GM12878 (cell line): Measurements from ENCODE around the gene EML1. TPM values are rescaled to one million over a fixed set of nuclear protein-coding genes. Genes with fewer than 3 reads are reported as not detected.

Experiments used
- ATAC-seq: fragments of 200-7000 bp; cut with Tn5 transposase; 3 replicates; pipeline ENCODE4 v1.9.1; 2020; ENCODE audit warnings: mild to moderate bottlenecking, moderate library complexity
- BruUV-seq: library from RNA; stranded (reverse); fragments of 400-500 nt; replicated peaks from 2 replicates; lab custom pipeline; 2021; lab: Mats Ljungman, UMichigan
- CTCF ChIA-PET: fragments of 300-600 bp; sonication (Branson Sonifier 250); formaldehyde crosslinking; extraction: SDS; loops from one replicate; lab custom pipeline; 2021; ENCODE audit warnings: inconsistent platforms; lab: Yijun Ruan, JAX
- POLR2A ChIA-PET: fragments of 350-600 bp; formaldehyde crosslinking; extraction: SDS; loops from one replicate; lab custom pipeline; 2021; ENCODE audit warnings: inconsistent platforms; lab: Charles Lee
- RAD21 ChIA-PET: fragments of 300-600 bp; sonication (Branson Sonifier 250); formaldehyde crosslinking; loops from one replicate; lab custom pipeline; 2023; ENCODE audit warnings: antibody characterized with exemption; ENCODE audit not compliant: unreplicated experiment; lab: Charles Lee
- SMC1A ChIA-PET: fragments of 300-600 bp; sonication (Branson Sonifier 250); formaldehyde crosslinking; loops from one replicate; lab custom pipeline; 2023; ENCODE audit not compliant: unreplicated experiment, uncharacterized antibody; lab: Charles Lee
- DNase-seq: peaks from one replicate; pipeline ENCODE4 v3.0.0-alpha.2; 2011; ENCODE audit warnings: low read depth, low spot score
- FAIRE-seq: peaks from 3 replicates; lab custom pipeline; 2011; peaks lifted over from hg19 to GRCh38; lab: Jason Lieb, UNC
- H2AFZ ChIP-seq: 2 replicates; pipeline ENCODE4 v1.6.0; 2011; ENCODE audit warnings: low read depth, low read length, control low read depth; ENCODE audit not compliant: control insufficient read depth
- H3K27ac ChIP-seq: 2 replicates; pipeline ENCODE4 v1.5.1; 2011; ENCODE audit warnings: control low read depth; ENCODE audit not compliant: control insufficient read depth, insufficient read depth
- H3K27me3 ChIP-seq, 2 experiments: replicated peaks in 1 of 2; 2 replicates each; pipeline versions ENCODE4 v1.6.0 to v1.6.1; 2011; ENCODE audit warnings: low read length in 1 of 2; ENCODE audit not compliant: control insufficient read depth in 2 of 2, insufficient read depth in 2 of 2
- H3K36me3 ChIP-seq, 2 experiments: 2 replicates each; pipeline ENCODE4 v1.5.1; 2011; ENCODE audit warnings: low read length in 1 of 2; ENCODE audit not compliant: control insufficient read depth in 2 of 2, insufficient read depth in 2 of 2
- H3K4me1 ChIP-seq: 2 replicates; pipeline ENCODE4 v1.6.1; 2011; ENCODE audit warnings: mild to moderate bottlenecking, low read length, moderate library complexity, mixed read lengths; ENCODE audit not compliant: control insufficient read depth, insufficient read depth
- H3K4me2 ChIP-seq: 2 replicates; pipeline ENCODE4 v1.6.0; 2011; ENCODE audit warnings: control low read depth; ENCODE audit not compliant: control insufficient read depth, insufficient read depth
- H3K4me3 ChIP-seq: fragments of 200-600 bp; sonication (generic); 2 replicates; pipeline ENCODE4 v1.5.1; 2016
- H3K79me2 ChIP-seq: 2 replicates; pipeline ENCODE4 v1.6.0; 2011; ENCODE audit warnings: low read length; ENCODE audit not compliant: control insufficient read depth, insufficient read depth
- H3K9ac ChIP-seq: 2 replicates; pipeline ENCODE4 v1.8.0; 2011; ENCODE audit warnings: low read length, control low read depth, mixed read lengths; ENCODE audit not compliant: control insufficient read depth, insufficient read depth
- H3K9me3 ChIP-seq: replicated peaks from 3 replicates; pipeline ENCODE4 v1.5.1; 2011; ENCODE audit warnings: mild to moderate bottlenecking, low read length; ENCODE audit not compliant: control insufficient read depth, insufficient read depth
- H4K20me1 ChIP-seq: 2 replicates; pipeline ENCODE4 v1.6.0; 2011; ENCODE audit not compliant: control insufficient read depth, insufficient read depth
- BACH1 ChIP-seq: fragments of 450-650 bp; IDR thresholded peaks from 2 replicates; pipeline ENCODE4 v1.6.1; 2017; ENCODE audit warnings: mild to moderate bottlenecking, borderline replicate concordance
- CHD4 ChIP-seq: fragments of 200-600 bp; sonication (generic); IDR thresholded peaks from 2 replicates; pipeline ENCODE4 v1.6.1; 2016; ENCODE audit warnings: mild to moderate bottlenecking
- CREM ChIP-seq: IDR thresholded peaks from 2 replicates; pipeline ENCODE4 v1.6.1; 2014; ENCODE audit warnings: antibody characterized with exemption, low read depth
- EED ChIP-seq: sonication (generic); IDR thresholded peaks from 2 replicates; pipeline ENCODE4 v1.6.1; 2016; ENCODE audit warnings: antibody characterized with exemption, low read depth
- ESRRA ChIP-seq: IDR thresholded peaks from 2 replicates; pipeline ENCODE4 v1.6.1; 2012; ENCODE audit warnings: mild to moderate bottlenecking, low read length, improper control_type of control experiment
- ETV6 ChIP-seq, 2 experiments: fragments of 450-650 bp in 1 of 2; IDR thresholded peaks in 1 of 2; conservative IDR thresholded peaks in 1 of 2; 2 replicates each; pipeline ENCODE4 v1.6.1; 2014; ENCODE audit warnings: antibody characterized with exemption in 1 of 2, borderline replicate concordance in 1 of 2, low read depth in 1 of 2, mild to moderate bottlenecking in 1 of 2, moderate library complexity in 1 of 2
- KLF5 ChIP-seq: fragments of 450-650 bp; IDR thresholded peaks from 2 replicates; pipeline ENCODE4 v1.6.1; 2014; ENCODE audit warnings: mild to moderate bottlenecking; ENCODE audit not compliant: partially characterized antibody
- MEF2B ChIP-seq: fragments of 450-650 bp; IDR thresholded peaks from 2 replicates; pipeline ENCODE4 v1.6.1; 2018; ENCODE audit warnings: mild to moderate bottlenecking, moderate library complexity; ENCODE audit not compliant: partially characterized antibody, poor library complexity, severe bottlenecking
- NFXL1 ChIP-seq: fragments of 450-650 bp; IDR thresholded peaks from 2 replicates; pipeline ENCODE4 v1.6.1; 2017; ENCODE audit warnings: antibody characterized with exemption, mild to moderate bottlenecking, borderline replicate concordance
- POLR2AphosphoS5 ChIP-seq: IDR thresholded peaks from 2 replicates; pipeline ENCODE4 v1.6.1; 2011; ENCODE audit warnings: mild to moderate bottlenecking, low read length, inconsistent platforms
- RUNX3 ChIP-seq: IDR thresholded peaks from 2 replicates; pipeline ENCODE4 v1.6.1; 2012; ENCODE audit warnings: low read length, inconsistent platforms
- SMARCA5 ChIP-seq: fragments of 450-650 bp; IDR thresholded peaks from 2 replicates; pipeline ENCODE4 v1.6.1; 2017; ENCODE audit warnings: mild to moderate bottlenecking
- WGBS: methylation state at CpG from one replicate; pipeline ENCODE4 v1.1.6; 2016; ENCODE audit warnings: low lambda C conversion rate; ENCODE audit not compliant: insufficient replicate concordance, insufficient coverage; ENCODE audit errors: missing lambda C conversion rate; 5-methylcytosine and 5-hydroxymethylcytosine counted together
- in situ Hi-C: fragments of 300-500 bp; cut with MboI; formaldehyde crosslinking; loops from 9 replicates; pipeline ENCODE4 v1.14.3; 2018; ENCODE audit warnings: mixed read lengths
- intact Hi-C: fragments of 100-400 bp; cut with micrococcal nuclease; formaldehyde crosslinking; loops from one replicate; pipeline ENCODE4 v1.14.2; 2022; ENCODE audit not compliant: unreplicated experiment
- polyA plus RNA-seq, 11 experiments: library from polyadenylated mRNA; depleted of rRNA in 4 of 11; unstranded in 6 of 11; stranded (reverse) in 5 of 11; fragments of >200 nt; fragmentation: Nextera tagmentation in 4 of 11; fragmentation: Illumina TruSeq in 1 of 11; extraction: Ambion mirVana in 4 of 11; extraction: Trizol in 1 of 11; gene quantifications; 1 replicate in 1 of 11; 2 replicates in 10 of 11; pipeline versions ENCODE4 v1.2.1 to v1.2.3, GENCODE V29; 2011 to 2016; ENCODE audit warnings: inconsistent platforms in 2 of 11, missing spikeins in 2 of 11, low read depth in 1 of 11
- total RNA-seq, 4 experiments: library from RNA; depleted of rRNA in 3 of 4; stranded (reverse); fragments of >200 nt in 3 of 4; fragmentation: Illumina TruSeq in 1 of 4; extraction: Trizol in 1 of 4; gene quantifications; 2 replicates each; pipeline versions ENCODE4 v1.2.1 to v1.2.3, GENCODE V29; 2013 to 2021
- TF ChIP-seq, protein P1 (sequence below): IDR thresholded peaks from 2 replicates; pipeline ENCODE4 v1.6.1; 2011; ENCODE audit warnings: low read depth, low read length, improper control_type of control experiment, borderline replicate concordance

Gene EML1
- total and polyA plus RNA-seq, 10 of the 15 experiments (the other 5 are each of a cell fraction or from before 2014, with no cell fraction given) = 0.05 to 3.4 (median 0.11) TPM; not detected in 3

DNA sequence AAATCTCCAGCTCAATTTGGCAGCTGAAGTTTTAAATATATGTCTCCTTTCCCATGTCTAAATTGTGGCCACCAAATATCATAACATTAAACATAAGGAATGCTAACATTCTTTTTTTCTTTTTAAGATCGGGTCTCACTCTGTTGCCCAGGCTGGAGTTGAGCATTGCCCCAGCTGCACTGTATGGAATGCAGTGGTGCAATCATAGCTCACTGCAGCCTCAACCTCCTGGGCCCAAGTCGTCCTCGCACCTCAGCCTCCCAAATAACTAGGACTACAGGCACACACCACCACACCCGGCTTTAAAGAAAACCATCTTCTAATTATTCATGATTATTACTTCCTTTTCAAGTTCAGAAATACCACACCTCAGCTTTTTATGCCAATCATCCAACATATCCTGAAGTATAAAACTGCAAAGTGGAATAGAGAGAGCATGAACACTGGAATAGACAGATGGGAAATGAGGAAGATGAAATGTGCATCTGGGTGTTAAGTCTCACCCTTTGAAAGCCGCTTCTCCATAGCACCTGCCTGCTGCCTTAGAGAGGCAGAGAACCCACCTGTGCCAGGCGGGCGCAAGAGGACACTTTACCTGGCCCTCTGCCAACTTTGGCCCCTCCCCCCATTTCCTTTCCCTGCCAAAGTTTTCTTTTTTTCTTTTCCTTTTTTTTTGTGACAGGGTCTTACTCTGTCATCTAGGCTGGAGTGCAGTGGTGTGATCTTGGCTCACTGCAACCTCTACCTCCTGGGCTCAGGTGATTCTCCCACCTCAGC, 2.8 kb upstream of the EML1 start:
- ChIA-PET RAD21 (interaction anchor here (1.6 kb wide), 1 partner anchor 16 kb away, joined by 4 read pairs; no protein-coding TSS in a partner anchor), CTCF (interaction anchor here (1.5 kb wide), 1 partner anchor 106 kb away, joined by 5 read pairs; the partner anchor contains the start of gene CYP46A1), POLR2A (no interaction called here), SMC1A (interaction anchor here (0.7 to 1.1 kb wide), 2 partner anchors 9 to 329 kb away, joined by 3 read pairs; no protein-coding TSS in a partner anchor)
- Histone ChIP-seq H3K4me2 (no peak overlapping the region), H2AFZ (no peak overlapping the region), H3K4me3 (no peak overlapping the region), H3K9ac (no peak overlapping the region), H4K20me1 (no peaks in the 10 kb centered on the region), H3K79me2 (no peaks in the 10 kb centered on the region), H3K27me3 (peaks cover 0 to 19% of the 10 kb centered on the region in 2 experiments; a peak in 2 of 4 replicates), H3K27ac (no peak overlapping the region), H3K9me3 (no peaks in the 10 kb centered on the region), H3K4me1 (no peaks in the 10 kb centered on the region; the same call in 1 of the 2 replicates), H3K36me3 (no peaks in the 10 kb centered on the region)
- WGBS = 66% methylated on average over 7 of the region's 7 CpGs
- in situ Hi-C loops = no loop called here
- intact Hi-C loops = no loop called here
- no TSS peak for BruUV-seq
- FAIRE-seq (no peak), DNase-seq (no peak), ATAC-seq (no peak)
- no peak for TF ChIP-seq ETV6 (conservative IDR thresholded peaks at IDR 0.05 in 1 of 2, IDR thresholded peaks at IDR 0.05 in 1 of 2; ENCODE audit: borderline replicate concordance in 1 of 2, low read depth in 1 of 2)
- TF ChIP-seq, protein P1, sequence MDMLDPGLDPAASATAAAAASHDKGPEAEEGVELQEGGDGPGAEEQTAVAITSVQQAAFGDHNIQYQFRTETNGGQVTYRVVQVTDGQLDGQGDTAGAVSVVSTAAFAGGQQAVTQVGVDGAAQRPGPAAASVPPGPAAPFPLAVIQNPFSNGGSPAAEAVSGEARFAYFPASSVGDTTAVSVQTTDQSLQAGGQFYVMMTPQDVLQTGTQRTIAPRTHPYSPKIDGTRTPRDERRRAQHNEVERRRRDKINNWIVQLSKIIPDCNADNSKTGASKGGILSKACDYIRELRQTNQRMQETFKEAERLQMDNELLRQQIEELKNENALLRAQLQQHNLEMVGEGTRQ = no peak

DNA sequence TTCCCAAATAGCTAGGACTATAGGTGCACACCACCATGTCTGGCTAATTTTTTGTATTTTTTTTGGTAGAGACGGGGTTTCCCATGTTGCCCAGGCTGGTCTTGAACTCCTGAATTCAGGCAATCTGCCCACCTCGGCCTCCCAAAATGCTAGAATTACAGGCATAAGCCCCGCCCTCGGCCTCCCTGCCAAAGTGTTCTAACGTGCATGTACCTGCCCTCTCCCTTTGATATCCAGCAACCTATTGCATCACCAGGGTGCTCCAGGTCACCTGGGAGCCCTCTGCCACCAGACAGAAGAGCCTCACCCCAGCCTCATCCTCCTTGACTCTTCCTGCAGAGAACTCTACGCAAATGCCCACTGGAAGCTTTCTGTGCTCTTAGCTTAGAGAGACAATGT, 2.2 kb upstream of the EML1 start:
- no peak overlapping the region for H2AFZ ChIP-seq
- peaks cover 0 to 21% of the 10 kb centered on the region in 2 experiments; a peak in 3 of 4 replicates for H3K27me3 ChIP-seq
- no peak overlapping the region for H3K4me2 ChIP-seq
- no peak overlapping the region for H3K9ac ChIP-seq
- no TSS peak for BruUV-seq
- ChIA-PET RAD21 (interaction anchor here (1.6 kb wide), 1 partner anchor 17 kb away, joined by 4 read pairs; no protein-coding TSS in a partner anchor), CTCF (interaction anchor here (1.5 kb wide), 1 partner anchor 107 kb away, joined by 5 read pairs; the partner anchor contains the start of gene CYP46A1), POLR2A (no interaction called here), SMC1A (no interaction called here)
- ATAC-seq = no peak
- H4K20me1 ChIP-seq = no peaks in the 10 kb centered on the region
- no peaks in the 10 kb centered on the region for H3K9me3 ChIP-seq
- no peaks in the 10 kb centered on the region; the same call in 1 of the 2 replicates for H3K4me1 ChIP-seq
- WGBS = 54% methylated on average over 6 of the region's 6 CpGs
- in situ Hi-C loops (no loop called here), intact Hi-C loops (no loop called here)
- DNase-seq = no peak
- no peak overlapping the region for H3K27ac ChIP-seq
- H3K4me3 ChIP-seq = no peak overlapping the region
- no peak for FAIRE-seq
- H3K36me3 ChIP-seq = no peaks in the 10 kb centered on the region
- no peaks in the 10 kb centered on the region for H3K79me2 ChIP-seq
- no peak for TF ChIP-seq EED
- no peak for TF ChIP-seq SMARCA5
- TF ChIP-seq CREM = no peak
- TF ChIP-seq ESRRA = no peak
- no peak for TF ChIP-seq NFXL1
- TF ChIP-seq RUNX3 = no peak
- TF ChIP-seq BACH1 = no peak
- TF ChIP-seq MEF2B = no peak
- no peak for TF ChIP-seq CHD4
- TF ChIP-seq POLR2AphosphoS5 = no peak
- no peak for TF ChIP-seq KLF5
